GM23338 (cell line): ENCODE measurements around the gene CAPS.

Source experiments
- CREB1 ChIP-seq: fragments of 250-450 bp; sonication (Bioruptor Pico); IDR thresholded peaks from 2 replicates; pipeline ENCODE4 v1.5.0; 2020; ENCODE audit warnings: low read depth, mild to moderate bottlenecking, moderate library complexity
- CTCF ChIP-seq, 2 experiments: fragments of 200-600 bp in 1 of 2; sonication (generic) in 1 of 2; conservative IDR thresholded peaks; 2 replicates each; pipeline versions ENCODE4 v1.5.1 to v1.6.1; 2016 to 2017; ENCODE audit warnings: antibody characterized with exemption in 2 of 2, low read depth in 2 of 2, mild to moderate bottlenecking in 2 of 2, moderate library complexity in 1 of 2
- ETS1 ChIP-seq: IDR thresholded peaks from 2 replicates; pipeline ENCODE4 v1.6.1; 2016; ENCODE audit warnings: antibody characterized with exemption
- EZH2 ChIP-seq: fragments of 200-600 bp; sonication (generic); IDR thresholded peaks from one replicate; pipeline ENCODE4 v1.8.0; 2017; ENCODE audit warnings: antibody characterized with exemption, mild to moderate bottlenecking, low read depth; ENCODE audit not compliant: unreplicated experiment
- EZH2phosphoT487 ChIP-seq: fragments of 200-600 bp; sonication (generic); IDR thresholded peaks from one replicate; pipeline ENCODE4 v1.8.1; 2018; ENCODE audit warnings: antibody characterized with exemption; ENCODE audit not compliant: unreplicated experiment
- JUNB ChIP-seq: IDR thresholded peaks from one replicate; pipeline ENCODE4 v1.6.1; 2016; ENCODE audit warnings: antibody characterized with exemption; ENCODE audit not compliant: unreplicated experiment
- NANOG ChIP-seq: IDR thresholded peaks from 2 replicates; pipeline ENCODE4 v1.6.1; 2016; ENCODE audit warnings: antibody characterized with exemption, borderline replicate concordance
- POLR2AphosphoS5 ChIP-seq: IDR thresholded peaks from 2 replicates; pipeline ENCODE4 v1.6.1; 2016; ENCODE audit warnings: antibody characterized with exemption, low read depth
- REST ChIP-seq: IDR thresholded peaks from one replicate; pipeline ENCODE4 v1.6.1; 2018; ENCODE audit warnings: antibody characterized with exemption; ENCODE audit not compliant: unreplicated experiment
- STAT1 ChIP-seq: IDR thresholded peaks from one replicate; pipeline ENCODE4 v1.6.1; 2016; ENCODE audit warnings: antibody characterized with exemption; ENCODE audit not compliant: unreplicated experiment
- ZNF114 ChIP-seq: fragments of 250-450 bp; sonication (Bioruptor Pico); IDR thresholded peaks from 2 replicates; pipeline ENCODE4 v1.5.0; 2020; ENCODE audit warnings: mild to moderate bottlenecking, moderate library complexity
- ZNF331 ChIP-seq: fragments of 250-450 bp; sonication (Bioruptor Pico); IDR thresholded peaks from 2 replicates; pipeline ENCODE4 v1.5.0; 2020; ENCODE audit warnings: low read depth, mild to moderate bottlenecking, moderate library complexity

- TF ChIP-seq CTCF (conservative IDR thresholded peaks at IDR 0.05; ENCODE audit: low read depth in 2 of 2): no peak
- no peak for TF ChIP-seq NANOG
- TF ChIP-seq ZNF331 (CRISPR knock-in tag): no peak
- no peak for TF ChIP-seq EZH2phosphoT487
- TF ChIP-seq POLR2AphosphoS5: no peak
- TF ChIP-seq JUNB: no peak
- no peak for TF ChIP-seq EZH2
- no peak for TF ChIP-seq REST
- TF ChIP-seq ETS1: no peak
- no peak for TF ChIP-seq CREB1
- TF ChIP-seq ZNF114 (CRISPR knock-in tag): no peak
- TF ChIP-seq STAT1: no peak
These were observed 37.3 kb downstream of the CAPS start for GRCh38 chr19:5951338-5951861.
